SIG-M5 (cell line): ENCODE data around the gene TUBA1A.
A peak's percentile ranks its signal among the peaks of the same experiment; 100 is the strongest.
"Not testable (repeated sequence)": the region's sequence is repeated elsewhere in the genome, so short reads cannot be mapped to it uniquely, and the experiment has no call there.

ENCODE experiments used
- DNase-seq: peaks from one replicate; lab custom pipeline; 2025; lab: John Stamatoyannopoulos, UW

Gene TUBA1A

DNA sequence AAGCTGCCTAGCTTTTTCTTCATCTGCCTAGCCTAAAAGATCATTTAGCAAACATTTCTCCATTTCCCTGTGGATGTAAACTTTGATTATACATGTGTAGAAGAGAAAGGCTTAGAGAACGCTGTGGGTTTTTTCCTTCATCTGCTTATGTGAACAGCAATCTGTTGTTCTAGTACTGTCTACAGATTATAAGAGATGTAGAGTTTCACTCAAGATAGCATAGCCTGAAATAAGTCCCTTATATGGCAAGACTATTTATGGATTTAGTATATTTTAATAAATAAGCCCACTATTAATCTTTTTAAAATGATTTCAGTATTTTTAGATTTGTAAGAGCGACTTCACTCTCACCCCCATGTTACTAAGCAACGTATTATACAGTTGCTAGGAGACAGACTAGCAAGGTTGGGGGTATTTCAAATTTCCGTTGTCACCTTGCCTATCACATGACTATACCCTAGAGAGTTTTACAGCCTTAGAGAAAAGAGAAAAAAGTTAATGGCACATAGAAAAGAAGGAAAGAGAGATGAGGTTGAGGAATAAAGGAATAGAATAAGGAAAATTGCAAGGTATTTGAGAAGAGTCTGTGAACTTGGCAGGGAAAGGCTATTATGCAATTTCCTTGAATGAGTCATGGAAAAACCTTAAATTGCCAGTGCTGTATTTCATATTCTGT lies 12.2 kb upstream of the TUBA1A start:
- peak; percentile 44 for DNase-seq

DNA sequence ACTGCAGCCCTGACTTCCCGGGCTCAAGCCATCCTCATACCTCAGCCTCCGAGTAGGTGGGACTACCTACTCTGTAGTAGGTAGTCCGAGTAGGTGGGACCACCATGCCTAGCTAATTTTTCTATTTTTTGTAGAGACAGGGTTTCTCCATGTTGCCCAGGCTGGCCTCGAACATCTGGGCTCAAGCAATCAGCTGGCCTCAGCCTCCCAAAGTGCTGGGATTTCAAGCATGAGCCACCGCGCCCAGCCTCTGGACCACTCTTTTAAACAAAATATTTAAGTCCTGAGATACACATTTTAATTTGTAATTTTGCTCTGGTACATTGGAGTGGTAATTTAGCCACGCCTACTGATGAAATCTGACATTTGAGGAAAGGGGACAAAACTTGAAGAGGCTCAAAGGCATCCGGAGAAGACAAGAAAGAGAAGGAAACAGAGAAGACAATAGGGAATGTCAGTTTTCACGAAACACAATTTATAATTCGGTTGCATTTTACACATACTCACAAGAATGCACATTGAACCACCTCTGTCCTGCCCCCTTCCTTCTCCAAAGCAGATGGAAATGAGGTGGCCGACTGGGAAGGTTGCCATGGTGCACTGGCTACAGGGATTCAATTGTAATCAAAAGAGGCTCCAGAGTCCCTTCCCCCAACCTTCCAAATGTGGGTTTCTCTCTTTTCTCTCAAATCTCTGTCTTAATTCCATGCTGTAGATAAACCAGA lies 9.7 kb upstream of the TUBA1A start:
- no peak for DNase-seq

DNA sequence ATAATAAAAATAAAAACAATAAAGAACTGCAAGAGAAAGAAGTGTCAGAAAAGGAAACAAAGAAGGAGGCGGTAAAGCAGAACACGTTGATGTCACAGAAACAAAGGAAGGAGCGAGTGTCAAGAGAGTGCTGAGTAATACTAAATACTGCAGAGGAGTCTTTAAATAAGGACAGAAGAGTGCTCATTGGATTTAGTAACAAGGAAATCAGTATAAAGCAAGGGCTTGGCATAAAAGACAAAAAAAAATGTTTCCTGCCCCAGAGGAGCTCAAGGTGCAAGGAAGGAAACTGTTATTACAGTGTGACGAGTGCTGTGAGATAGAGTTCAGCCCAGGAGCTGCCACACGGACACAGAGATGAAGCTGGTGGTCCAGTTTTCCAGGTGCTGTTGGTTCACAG lies 8.4 kb upstream of the TUBA1A start:
- no peak for DNase-seq

DNA sequence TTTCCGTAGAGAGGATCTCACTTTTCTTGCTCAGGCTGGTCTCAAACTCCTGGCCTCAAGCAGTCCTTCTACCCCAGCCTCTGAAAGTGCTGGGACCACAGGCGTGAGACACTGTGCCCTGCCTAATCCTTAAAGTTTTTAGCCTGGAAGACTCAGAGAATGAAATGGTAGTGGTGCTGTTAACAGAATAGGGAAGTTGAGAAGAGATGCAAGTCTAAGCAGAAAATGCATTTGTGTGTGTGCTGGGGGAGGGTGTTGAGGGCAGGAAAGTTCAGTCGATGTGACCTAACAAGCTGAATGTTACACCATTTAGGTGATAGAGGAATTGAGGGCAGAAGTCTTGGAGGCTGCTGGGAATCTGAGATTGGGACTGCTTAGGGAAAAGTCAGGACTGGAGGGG lies 6.9 kb upstream of the TUBA1A start:
- DNase-seq, result no peak

DNA sequence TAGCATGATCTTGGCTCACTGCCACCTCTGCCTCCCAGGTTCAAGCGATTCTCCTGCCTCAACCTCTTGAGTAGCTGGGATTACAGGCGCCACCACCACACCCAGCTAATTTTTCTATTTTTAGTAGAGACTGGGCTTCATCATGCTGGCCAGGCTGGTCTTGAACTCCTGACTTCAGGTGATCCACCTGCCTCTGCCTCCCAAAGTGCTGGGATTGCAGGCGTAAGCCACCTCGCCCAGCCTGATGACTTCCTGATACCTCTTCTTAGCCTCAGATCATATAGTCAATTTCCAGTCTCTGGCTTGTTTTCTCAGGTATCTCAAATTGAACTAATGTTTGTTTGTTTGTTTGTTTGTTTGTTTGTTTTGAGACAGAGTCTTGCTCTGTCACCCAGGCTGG lies 4.9 kb upstream of the TUBA1A start:
- DNase-seq, result not testable (repeated sequence)

DNA sequence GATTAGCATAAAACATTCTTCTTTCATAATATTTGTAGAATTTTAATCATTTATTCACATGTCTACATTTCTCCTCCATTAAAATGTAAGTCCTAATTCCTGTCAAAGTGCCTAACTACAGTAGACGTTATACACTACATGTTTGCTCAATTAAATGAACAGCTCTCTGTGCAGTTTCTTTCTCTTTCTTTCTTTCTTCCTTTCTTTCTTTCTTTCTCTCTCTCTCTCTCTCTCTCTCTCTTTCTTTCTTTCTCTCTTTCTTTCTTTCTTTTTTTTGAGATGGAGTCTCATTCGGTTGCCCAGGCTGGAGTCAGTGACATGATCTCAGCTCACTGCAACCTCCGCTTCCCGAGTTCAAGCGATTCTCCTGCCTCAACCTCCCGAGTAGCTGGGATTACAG lies 2.6 kb upstream of the TUBA1A start:
- DNase-seq, result not testable (repeated sequence)

DNA sequence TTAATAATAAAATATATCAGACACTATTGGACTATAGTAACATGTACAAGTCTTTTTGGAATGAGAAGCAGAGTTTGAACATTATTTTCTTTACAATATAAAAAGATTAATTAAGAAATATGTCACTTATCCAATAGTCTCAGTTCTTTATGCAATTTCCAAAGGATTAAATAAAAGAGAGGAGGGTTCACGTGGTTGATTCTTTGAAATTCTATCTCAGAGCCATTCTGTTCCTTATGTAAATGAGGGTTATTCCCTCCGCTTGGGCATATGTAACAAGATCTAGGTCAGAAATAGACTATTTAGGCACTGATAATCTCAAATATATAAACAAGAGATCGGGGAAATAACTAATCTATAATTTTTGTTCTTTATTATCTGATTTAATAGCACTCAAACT lies 2.1 kb upstream of the TUBA1A start:
- DNase-seq, result no peak

DNA sequence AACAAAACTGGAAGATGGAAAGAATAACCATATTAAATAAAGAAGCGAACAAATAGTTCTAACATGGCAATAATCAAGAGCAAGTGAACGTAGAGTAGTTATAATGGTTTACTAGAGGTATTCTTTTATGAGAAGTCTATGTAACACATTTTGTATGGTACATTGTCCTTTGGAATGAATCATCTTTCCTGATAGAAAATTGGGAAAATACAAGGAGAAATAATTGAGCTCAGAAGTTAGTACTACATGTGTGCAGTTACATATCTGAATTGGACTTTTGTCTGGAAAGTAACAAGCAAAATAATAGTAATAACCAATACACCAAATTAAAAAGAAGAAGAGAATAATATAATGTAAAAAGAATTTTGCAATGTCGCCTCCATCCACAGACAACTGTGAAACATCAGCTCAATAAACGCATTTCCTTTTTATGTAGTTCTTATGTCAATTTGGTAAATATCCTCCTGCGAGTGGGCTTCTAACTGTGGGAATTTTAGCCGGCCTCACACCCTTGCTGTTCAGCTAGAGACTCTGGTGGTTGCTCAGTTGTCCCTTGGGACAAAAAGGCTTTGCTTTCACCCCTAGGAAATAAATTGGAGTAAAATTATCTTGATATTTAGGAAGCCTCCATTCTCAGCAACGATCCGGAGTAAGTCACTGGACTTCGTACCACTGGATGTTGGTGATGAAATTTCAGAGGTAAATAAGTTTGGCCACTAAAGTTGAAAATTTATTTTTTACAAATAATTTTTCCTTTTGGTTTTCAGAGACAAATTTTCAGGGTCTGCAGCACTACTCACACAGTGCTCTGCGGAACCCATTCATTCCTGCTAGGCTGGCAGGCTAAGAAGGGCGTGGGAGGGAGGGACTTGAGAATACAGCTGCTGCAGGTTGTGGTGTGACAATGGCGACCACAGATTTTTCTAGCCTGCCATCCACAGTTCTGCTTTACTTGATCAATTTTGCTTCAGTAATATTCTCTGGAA lies 1.1 kb upstream of the TUBA1A start:
- DNase-seq, result no peak

DNA sequence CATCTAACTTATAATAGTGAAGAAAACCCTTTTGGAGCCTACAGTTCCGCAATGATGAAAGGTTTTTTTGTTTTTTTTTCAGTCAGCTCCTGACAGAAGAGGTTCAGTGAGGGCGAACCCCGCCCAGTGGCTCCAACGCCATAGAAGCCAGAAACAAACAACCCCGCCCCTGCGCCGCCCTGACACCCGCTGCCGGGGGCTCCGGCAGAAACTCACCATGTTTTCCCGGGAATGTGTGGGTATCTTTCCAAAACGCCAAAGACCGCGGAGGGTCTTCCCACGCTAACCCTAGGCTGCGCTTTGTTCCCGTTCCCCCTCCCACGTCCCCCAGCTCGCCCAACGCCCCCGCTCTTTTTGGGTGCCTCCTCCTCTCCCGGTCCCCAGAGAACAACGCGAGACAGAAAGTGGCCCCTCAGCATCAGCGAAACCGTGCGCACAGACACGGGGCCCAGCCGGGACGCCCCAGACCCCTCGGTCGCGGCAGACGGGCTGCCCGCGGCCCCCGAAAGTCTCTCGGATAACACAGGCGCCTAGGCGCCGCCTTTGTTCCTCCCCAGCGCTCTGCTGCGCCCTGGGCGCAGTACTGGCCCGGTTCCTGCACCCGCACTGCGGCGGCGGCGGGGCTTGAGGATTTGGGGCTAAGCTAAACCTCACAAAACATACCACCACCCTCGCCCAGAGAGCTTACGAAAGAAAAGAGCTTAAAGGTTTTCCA lies 522 bp downstream of the TUBA1A start:
- no peak for DNase-seq

DNA sequence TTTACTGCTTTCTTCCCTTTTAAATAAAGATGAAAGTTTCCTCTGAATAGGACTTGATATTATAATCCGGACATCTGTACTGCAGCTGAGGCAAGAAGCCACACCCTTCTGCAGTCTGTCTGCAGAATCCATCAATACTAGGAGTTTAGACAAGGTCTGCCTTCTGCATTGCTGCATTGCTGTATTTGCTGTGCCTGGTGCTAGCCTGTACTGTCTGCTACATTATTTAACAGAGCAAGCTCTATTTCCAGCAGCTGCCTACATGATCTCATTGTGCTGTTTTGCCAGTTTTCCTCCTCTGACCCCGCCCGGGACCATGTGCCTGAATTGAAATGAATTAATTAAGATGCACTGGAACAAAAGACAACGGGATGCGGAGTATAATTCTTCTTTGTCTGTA lies 1.7 kb downstream of the TUBA1A start:
- no peak for DNase-seq

DNA sequence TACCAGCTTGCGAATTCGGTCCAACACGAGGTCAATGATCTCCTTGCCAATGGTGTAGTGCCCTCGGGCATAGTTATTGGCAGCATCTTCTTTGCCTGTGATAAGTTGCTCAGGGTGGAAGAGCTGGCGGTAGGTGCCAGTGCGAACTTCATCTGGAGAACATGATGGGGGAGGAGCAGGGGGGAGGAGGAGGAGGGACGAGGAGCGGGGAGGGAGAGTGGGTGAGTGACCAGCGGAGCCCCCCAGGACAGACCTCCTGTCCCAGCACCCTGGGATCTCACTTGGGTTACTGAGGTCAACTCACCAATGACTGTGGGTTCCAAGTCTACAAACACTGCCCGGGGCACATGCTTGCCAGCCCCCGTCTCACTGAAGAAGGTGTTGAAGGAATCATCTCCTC lies 2.6 kb downstream of the TUBA1A start:
- DNase-seq, result not testable (repeated sequence)

DNA sequence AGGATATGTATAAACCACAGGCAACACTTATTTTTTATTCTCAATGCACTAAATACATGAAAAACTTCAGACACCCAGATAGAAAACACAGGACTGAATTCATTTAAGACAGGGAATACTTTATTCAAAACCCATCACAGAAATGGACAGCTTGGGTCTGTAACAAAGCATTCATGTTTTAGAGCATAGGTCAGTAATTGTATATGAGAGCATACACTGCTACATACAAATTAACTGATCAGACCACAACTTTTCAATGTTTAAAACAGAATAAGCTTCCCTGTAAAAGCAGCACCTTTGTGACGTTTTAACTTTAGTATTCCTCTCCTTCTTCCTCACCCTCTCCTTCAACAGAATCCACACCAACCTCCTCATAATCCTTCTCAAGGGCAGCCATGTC lies 4.2 kb downstream of the TUBA1A start:
- not testable (repeated sequence) for DNase-seq

DNA sequence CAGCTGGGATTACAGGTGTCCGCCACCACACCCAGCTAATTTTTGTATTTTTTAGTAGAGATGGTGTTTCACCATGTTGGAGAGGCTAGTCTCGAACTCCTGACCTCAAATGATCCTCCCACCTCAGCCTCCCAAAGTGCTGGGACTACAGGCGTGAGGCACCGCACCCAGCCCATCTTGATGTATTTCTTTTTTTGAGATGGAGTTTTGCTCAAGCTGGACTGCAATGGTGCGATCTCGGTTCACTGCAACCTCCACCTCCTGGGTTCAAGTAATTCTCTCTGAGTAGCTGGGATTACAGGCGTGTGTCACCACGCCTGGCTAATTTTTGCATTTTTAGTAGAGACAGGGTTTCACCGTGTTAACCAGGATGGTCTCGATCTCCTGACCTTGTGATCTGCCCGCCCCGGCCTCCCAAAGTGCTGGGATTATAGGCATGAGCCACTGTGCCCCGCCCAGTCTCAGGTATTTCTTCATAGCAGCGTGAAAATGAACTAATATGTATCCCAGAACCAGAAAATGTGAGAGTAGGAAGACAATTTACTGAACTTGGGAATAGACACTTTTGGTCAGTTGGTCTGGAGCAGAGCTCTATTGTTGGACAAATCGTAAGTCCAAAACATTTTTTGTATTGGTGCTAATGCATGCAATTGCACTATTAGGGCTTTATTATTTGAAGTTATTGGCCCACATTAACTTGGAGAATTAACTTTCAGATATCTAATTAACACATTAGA lies 5.5 kb downstream of the TUBA1A start:
- DNase-seq, result not testable (repeated sequence)

DNA sequence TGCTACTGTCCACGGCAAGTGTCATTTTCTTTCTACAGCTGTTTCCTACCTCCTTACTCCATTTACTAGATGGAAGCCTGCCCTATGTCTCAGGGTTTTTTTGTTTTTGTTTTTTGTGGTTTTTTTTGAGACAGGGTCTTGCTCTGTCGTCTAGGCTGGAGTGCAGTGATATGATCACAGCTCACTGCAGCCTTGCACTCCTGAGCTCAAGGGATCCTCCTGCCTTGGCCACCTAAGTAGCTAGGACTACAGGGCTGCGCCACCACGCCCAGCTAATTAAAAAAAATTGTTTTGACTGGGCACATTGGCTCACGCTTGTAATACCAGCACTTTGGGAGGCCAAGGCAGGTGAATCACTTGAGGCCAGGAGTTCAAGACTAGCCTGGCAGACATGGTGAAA lies 14.7 kb downstream of the TUBA1A start:
- DNase-seq, result no peak

DNA sequence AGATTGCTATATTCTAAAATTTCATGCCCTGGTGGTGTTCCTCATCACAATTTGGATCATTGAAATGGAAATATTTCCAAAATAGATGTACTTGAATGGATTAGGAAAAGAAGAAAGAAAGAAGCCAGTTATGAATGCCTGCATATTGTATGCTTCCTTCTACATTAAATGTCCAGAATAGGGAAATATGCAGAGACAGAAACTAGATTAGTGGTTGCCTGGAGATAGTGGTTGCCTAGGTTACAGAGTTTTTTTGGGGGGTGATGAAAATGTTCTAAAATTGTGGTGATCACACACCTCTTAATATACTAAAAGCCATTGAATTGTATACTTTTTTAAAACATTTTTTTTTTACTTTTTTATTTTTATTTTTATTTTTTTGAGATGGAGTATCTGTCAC lies 18.0 kb downstream of the TUBA1A start:
- no peak for DNase-seq

DNA sequence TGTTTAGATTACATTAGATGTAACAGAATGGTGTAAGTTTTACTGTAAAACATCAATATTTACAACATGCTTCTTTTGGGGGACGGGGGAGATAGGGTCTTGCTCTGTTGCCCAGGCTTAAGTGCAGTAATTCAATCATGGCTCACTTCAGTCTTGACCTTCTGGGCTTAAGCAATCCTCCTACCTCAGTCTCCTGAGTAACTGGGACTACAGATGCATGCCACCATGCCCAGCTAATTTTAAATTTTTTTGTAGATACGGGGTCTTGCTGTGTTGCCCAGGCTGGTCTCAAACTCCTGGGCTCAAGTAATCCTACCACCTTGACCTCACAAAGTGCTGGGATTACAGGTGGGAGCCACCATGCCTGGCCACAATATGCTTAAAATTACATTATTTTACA lies 23.8 kb downstream of the TUBA1A start:
- DNase-seq, result no peak

DNA sequence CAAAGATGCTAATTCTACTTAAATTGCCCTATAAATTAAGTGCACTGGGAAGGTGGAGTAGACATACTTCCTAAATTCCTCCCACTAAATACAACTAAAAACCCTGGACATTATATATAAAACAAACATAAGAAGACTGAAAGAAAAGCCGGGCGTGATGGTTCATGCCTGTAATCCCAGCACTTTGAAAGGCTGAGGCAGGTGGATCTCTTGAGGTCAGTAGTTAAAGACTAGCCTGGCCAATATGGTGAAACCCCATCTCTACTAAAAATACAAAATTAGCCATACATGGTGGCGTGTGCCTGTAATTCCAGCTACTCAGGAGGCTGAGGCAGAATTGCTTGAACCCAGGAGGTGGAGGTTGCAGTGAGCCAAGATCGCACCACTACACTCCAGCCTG lies 27.0 kb downstream of the TUBA1A start:
- not testable (repeated sequence) for DNase-seq

DNA sequence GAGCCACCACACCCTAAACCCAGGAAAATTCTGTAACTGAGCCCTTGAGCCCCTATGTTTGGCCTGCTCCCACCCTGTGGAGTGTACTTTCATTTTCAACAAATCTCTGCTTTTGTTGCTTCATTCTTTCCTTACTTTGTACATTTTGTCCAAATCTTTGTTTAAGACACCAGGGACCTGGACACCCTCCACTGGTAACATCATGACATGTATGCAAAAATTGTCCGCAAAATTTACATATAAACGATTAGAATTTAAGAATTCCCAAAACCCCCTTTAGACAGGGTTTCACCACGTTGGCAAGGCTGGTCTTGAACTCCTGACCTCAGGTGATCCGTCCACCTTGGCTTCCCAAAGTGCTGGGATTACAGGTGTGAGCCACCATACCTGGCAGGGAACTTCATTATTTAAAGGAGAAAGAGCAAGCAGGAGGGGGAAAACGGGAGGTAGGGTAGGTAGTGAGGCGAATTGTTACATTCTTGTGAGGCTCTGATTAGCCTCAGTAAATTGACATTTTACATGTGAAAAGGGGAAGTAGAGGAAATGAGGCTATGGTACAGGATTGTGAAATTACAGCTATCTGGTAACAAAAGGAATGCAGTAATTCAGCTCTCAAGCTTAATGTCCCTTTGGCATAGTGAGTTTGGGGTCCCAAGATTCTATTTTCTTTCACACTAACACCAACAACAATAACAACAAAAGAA lies 27.6 kb downstream of the TUBA1A start:
- DNase-seq, result peak; percentile 34

DNA sequence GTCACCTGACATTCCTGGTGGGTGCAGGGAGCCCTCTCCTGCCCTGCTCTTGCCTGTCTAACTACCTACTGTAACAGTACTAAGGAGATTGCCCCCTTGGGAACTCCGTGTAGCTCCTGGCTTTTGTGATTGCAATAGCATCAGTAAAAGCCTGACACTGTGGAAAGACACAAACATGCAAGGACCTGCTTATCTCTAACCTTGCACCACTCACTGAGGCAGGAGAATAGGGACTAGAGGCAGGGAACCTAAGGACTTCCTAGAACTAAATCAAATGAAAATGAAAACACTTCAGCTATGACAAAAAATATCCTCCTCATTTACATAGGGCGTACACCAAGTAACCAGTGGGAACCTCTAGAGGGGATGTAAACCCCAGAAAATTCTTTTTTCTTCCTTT lies 28.5 kb downstream of the TUBA1A start:
- no peak for DNase-seq

DNA sequence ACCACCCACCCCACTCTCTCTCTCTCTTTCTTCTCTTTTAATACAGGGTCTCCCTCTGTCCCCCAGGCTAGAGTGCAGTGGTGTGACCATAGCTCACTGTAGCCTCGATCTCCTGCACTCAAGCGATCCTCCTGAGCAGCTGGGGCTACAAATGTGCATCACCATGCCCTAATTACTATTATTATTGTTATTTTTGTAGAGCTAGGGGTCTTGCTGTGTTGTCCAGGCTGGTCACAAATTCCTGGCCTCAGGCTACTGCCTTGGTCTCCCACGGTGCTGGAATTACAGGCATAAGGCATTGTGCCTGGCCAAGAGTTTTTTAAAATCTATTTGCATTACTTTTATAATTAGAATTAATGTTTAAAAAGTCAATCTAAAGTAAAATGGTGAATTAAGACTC lies 34.7 kb downstream of the TUBA1A start:
- DNase-seq, result no peak

DNA sequence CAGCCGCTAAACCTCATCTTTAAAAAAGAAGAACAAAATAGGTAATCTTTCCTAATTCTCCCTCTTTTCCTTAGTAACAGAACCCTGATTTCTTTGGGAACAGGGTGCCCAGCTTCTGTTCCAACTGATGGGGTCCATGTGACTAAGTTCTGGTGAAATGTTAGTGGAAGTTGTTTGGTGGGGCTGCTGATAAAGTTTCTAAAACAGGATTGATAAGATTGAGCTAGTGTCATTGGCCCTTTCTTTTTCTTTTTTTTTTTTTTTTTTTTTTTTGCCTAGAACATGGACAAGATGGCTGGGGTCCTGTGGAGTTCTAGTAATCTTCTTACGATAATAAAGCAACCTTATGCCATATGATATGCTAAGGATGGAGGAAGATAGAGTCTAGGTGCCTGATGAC lies 41.5 kb downstream of the TUBA1A start:
- no peak for DNase-seq
